MCF 10A (cell line): ENCODE results near the gene LMAN2L. TPM values are rescaled to one million over a fixed set of nuclear protein-coding genes. Genes with fewer than 3 reads are reported as not detected.

Experiments
- BruUV-seq: library from RNA; stranded (reverse); fragments of 400-500 nt; replicated peaks from 2 replicates; lab custom pipeline; 2021; lab: Mats Ljungman, UMichigan
- CTCF ChIA-PET: fragments of 300-600 bp; sonication (Branson Sonifier 250); formaldehyde crosslinking; extraction: SDS; loops from one replicate; lab custom pipeline; 2021; ENCODE audit warnings: antibody characterized with exemption, inconsistent platforms; lab: Yijun Ruan, JAX
- POLR2A ChIA-PET: fragments of 300-600, 350-650 bp; sonication (Branson Sonifier 250); formaldehyde crosslinking; extraction: SDS; loops from one replicate; lab custom pipeline; 2020; ENCODE audit warnings: antibody characterized with exemption, inconsistent platforms; lab: Yijun Ruan, JAX
- DNase-seq: peaks from one replicate; pipeline ENCODE4 v3.0.0-alpha.2; 2018; ENCODE audit not compliant: unreplicated experiment
- H3K27ac Mint-ChIP-seq: one replicate; pipeline ENCODE4 v1.8.0; 2022; ENCODE audit warnings: mild to moderate bottlenecking, low read depth, mixed read lengths; ENCODE audit not compliant: unreplicated experiment
- H3K27me3 Mint-ChIP-seq: one replicate; pipeline ENCODE4 v1.8.0; 2022; ENCODE audit warnings: mixed read lengths; ENCODE audit not compliant: insufficient read depth, unreplicated experiment
- H3K36me3 Mint-ChIP-seq: one replicate; pipeline ENCODE4 v1.8.0; 2022; ENCODE audit warnings: mild to moderate bottlenecking, moderate library complexity, mixed read lengths; ENCODE audit not compliant: insufficient read depth, unreplicated experiment
- H3K4me1 Mint-ChIP-seq: one replicate; pipeline ENCODE4 v1.8.0; 2022; ENCODE audit warnings: mixed read lengths; ENCODE audit not compliant: insufficient read depth, unreplicated experiment
- H3K4me3 Mint-ChIP-seq: one replicate; pipeline ENCODE4 v1.8.0; 2022; ENCODE audit warnings: mild to moderate bottlenecking, moderate library complexity, mixed read lengths; ENCODE audit not compliant: unreplicated experiment
- H3K9me3 Mint-ChIP-seq: one replicate; pipeline ENCODE4 v1.8.0; 2022; ENCODE audit warnings: mixed read lengths; ENCODE audit not compliant: unreplicated experiment
- CTCF ChIP-seq: fragments of 200-600 bp; IDR thresholded peaks from one replicate; pipeline ENCODE4 v1.8.0; 2022; ENCODE audit warnings: antibody characterized with exemption, mild to moderate bottlenecking; ENCODE audit not compliant: unreplicated experiment
- intact Hi-C: fragments of 100-400 bp; cut with micrococcal nuclease; formaldehyde crosslinking; loops from 2 replicates; pipeline ENCODE4 v1.14.1; 2022
- total RNA-seq: library from RNA; stranded (reverse); gene quantifications from 2 replicates; pipeline ENCODE4 v1.2.3, GENCODE V29; 2022

Gene LMAN2L
- total RNA-seq, 1 experiment from 2014 or later: 6.5 TPM

GRCh38 chr2:96683307-96683706, 56.6 kb downstream of the LMAN2L start:
- H3K4me3 Mint-ChIP-seq: no peak overlapping the region
- no peaks in the 10 kb centered on the region for H3K36me3 Mint-ChIP-seq
- intact Hi-C loops: no loop called here
- no TSS peak for BruUV-seq
- ChIA-PET POLR2A (interaction anchor here (0.9 kb wide), 1 partner anchor 20 kb away, joined by 4 read pairs; no protein-coding TSS in a partner anchor), CTCF (no interaction called here)
- no peaks in the 10 kb centered on the region for H3K4me1 Mint-ChIP-seq
- peaks cover 13% of the 10 kb centered on the region for H3K27me3 Mint-ChIP-seq
- no peak overlapping the region for H3K27ac Mint-ChIP-seq
- no peaks in the 10 kb centered on the region for H3K9me3 Mint-ChIP-seq
- TF ChIP-seq CTCF: no peak
- no peak for DNase-seq

GRCh38 chr2:96681540-96681939, 58.3 kb downstream of the LMAN2L start:
- Mint-ChIP-seq H3K27ac (no peak overlapping the region), H3K27me3 (peaks cover 13% of the 10 kb centered on the region), H3K36me3 (no peaks in the 10 kb centered on the region), H3K4me3 (no peak overlapping the region), H3K9me3 (no peaks in the 10 kb centered on the region), H3K4me1 (no peaks in the 10 kb centered on the region)
- ChIA-PET POLR2A (no interaction called here), CTCF (no interaction called here)
- BruUV-seq: no TSS peak
- intact Hi-C loops: no loop called here
- TF ChIP-seq CTCF: no peak
- DNase-seq: no peak

GRCh38 chr2:96680561-96681141, 59.2 kb downstream of the LMAN2L start:
- Mint-ChIP-seq H3K4me1 (no peaks in the 10 kb centered on the region), H3K9me3 (no peaks in the 10 kb centered on the region), H3K4me3 (no peak overlapping the region), H3K36me3 (no peaks in the 10 kb centered on the region), H3K27ac (no peak overlapping the region), H3K27me3 (peaks cover 13% of the 10 kb centered on the region)
- no TSS peak for BruUV-seq
- no peak for DNase-seq
- intact Hi-C loops: no loop called here
- CTCF ChIA-PET: interaction anchor here (0.6 to 0.7 kb wide), 2 partner anchors 71 to 84 kb away, joined by 3 to 4 read pairs; no protein-coding TSS in a partner anchor
- POLR2A ChIA-PET: no interaction called here
- no peak for TF ChIP-seq CTCF

GRCh38 chr2:96679848-96680247, 60.0 kb downstream of the LMAN2L start:
- Mint-ChIP-seq H3K27me3 (peaks cover 13% of the 10 kb centered on the region), H3K36me3 (no peaks in the 10 kb centered on the region), H3K4me1 (no peaks in the 10 kb centered on the region), H3K4me3 (no peak overlapping the region), H3K9me3 (no peaks in the 10 kb centered on the region), H3K27ac (no peak overlapping the region)
- intact Hi-C loops: no loop called here
- ChIA-PET CTCF (interaction anchor here (0.6 kb wide), 1 partner anchor 72 kb away, joined by 4 read pairs; no protein-coding TSS in a partner anchor), POLR2A (no interaction called here)
- no TSS peak for BruUV-seq
- TF ChIP-seq CTCF: no peak
- DNase-seq: no peak
